Breast epithelium (tissue), 4 donors: ENCODE measurements around the gene TTC7B. TPM values are rescaled to one million over a fixed set of nuclear protein-coding genes. Genes with fewer than 3 reads are reported as not detected.

Experiments used
- DNase-seq, 2 donors: peaks; one replicate each; pipeline ENCODE4 v3.0.0-alpha.2; 2019; ENCODE audit warnings: low spot score in 2 of 2
- H3K27ac ChIP-seq, 2 donors: fragments of 200-600 bp; sonication (generic) in 1 of 2; one replicate each; pipeline ENCODE4 v1.5.1; 2016 to 2019; ENCODE audit warnings: mild to moderate bottlenecking in 1 of 2
- H3K27me3 ChIP-seq, 2 donors: fragments of 200-600 bp; sonication (generic) in 1 of 2; one replicate each; pipeline versions ENCODE4 v1.5.1 to v1.6.0; 2017 to 2019; ENCODE audit warnings: control low read depth in 1 of 2, mild to moderate bottlenecking in 1 of 2
- H3K36me3 ChIP-seq: fragments of 200-600 bp; one replicate; pipeline ENCODE4 v1.5.1; 2019
- H3K4me1 ChIP-seq, 2 donors: fragments of 200-600 bp; sonication (generic); one replicate each; pipeline ENCODE4 v1.5.1; 2016 to 2019; ENCODE audit warnings: control low read depth in 1 of 2
- H3K4me3 ChIP-seq, 3 donors: fragments of 200-600 bp; sonication (generic); 1 replicate in 2 of 3; 2 replicates in 1 of 3; pipeline ENCODE4 v1.5.1; 2016 to 2019; ENCODE audit warnings: mild to moderate bottlenecking in 3 of 3, moderate library complexity in 2 of 3
- H3K9me3 ChIP-seq, 2 donors: fragments of 200-600 bp; sonication (generic) in 1 of 2; one replicate each; pipeline ENCODE4 v1.5.1; 2016 to 2019; ENCODE audit warnings: control low read depth in 1 of 2
- CTCF ChIP-seq, 3 donors: fragments of 450-650 bp; IDR thresholded peaks; one replicate each; pipeline ENCODE4 v1.5.1; 2016 to 2017; ENCODE audit warnings: antibody characterized with exemption in 3 of 3, mild to moderate bottlenecking in 3 of 3, moderate library complexity in 3 of 3
- POLR2A ChIP-seq: fragments of 450-650 bp; IDR thresholded peaks from one replicate; pipeline ENCODE4 v1.6.1; 2016; ENCODE audit warnings: antibody characterized with exemption, mild to moderate bottlenecking, moderate library complexity
- POLR2AphosphoS5 ChIP-seq, 3 donors: sonication (generic); formaldehyde crosslinking; IDR thresholded peaks; one replicate each; pipeline ENCODE4 v1.6.1; 2017; ENCODE audit warnings: antibody characterized with exemption in 3 of 3
- intact Hi-C: fragments of 100-400 bp; cut with DNase I; formaldehyde crosslinking; loops from one replicate; pipeline ENCODE4 v1.15.1; 2023; ENCODE audit warnings: low total_unique reads
- total RNA-seq, 3 donors: library from RNA; depleted of rRNA; stranded (reverse); fragments of >200 nt; gene quantifications; one replicate each; pipeline ENCODE4 v1.1.0, GENCODE V29; 2016

TTC7B gene
- total RNA-seq, 3 donors from 2014 or later = 14.0 to 29.1 (median 22.0) TPM

- TF ChIP-seq POLR2A (no peak), POLR2AphosphoS5 (IDR thresholded peaks at IDR 0.05) (no peak), CTCF (IDR thresholded peaks at IDR 0.05) (no peak)
- no peaks in the 10 kb centered on the region for H3K9me3 ChIP-seq
- no peak overlapping the region for H3K4me3 ChIP-seq
- H3K4me1 ChIP-seq = no peaks in the 10 kb centered on the region
- no peak for DNase-seq
- H3K27ac ChIP-seq = no peak overlapping the region
- intact Hi-C loops = no loop called here
- H3K27me3 ChIP-seq = no peaks in the 10 kb centered on the region
- no peaks in the 10 kb centered on the region for H3K36me3 ChIP-seq
Observed at GRCh38 chr14:90611936-90612335, 204.3 kb downstream of the TTC7B start.

- DNase-seq = no peak
- Histone ChIP-seq H3K9me3 (no peaks in the 10 kb centered on the region), H3K36me3 (no peaks in the 10 kb centered on the region), H3K4me3 (no peak overlapping the region), H3K27ac (no peak overlapping the region), H3K4me1 (no peaks in the 10 kb centered on the region), H3K27me3 (no peaks in the 10 kb centered on the region)
- TF ChIP-seq CTCF (IDR thresholded peaks at IDR 0.05) (no peak), POLR2A (no peak), POLR2AphosphoS5 (IDR thresholded peaks at IDR 0.05) (no peak)
- intact Hi-C loops = no loop called here
Observed at GRCh38 chr14:90611501-90611900, 204.7 kb downstream of the TTC7B start.

GRCh38 chr14:90610346-90611040 is 205.7 kb downstream of the TTC7B start:
- H3K27ac ChIP-seq = no peak overlapping the region
- intact Hi-C loops = no loop called here
- H3K9me3 ChIP-seq = no peaks in the 10 kb centered on the region

GRCh38 chr14:90609376-90609775 is 206.9 kb downstream of the TTC7B start:
- H3K27me3 ChIP-seq = no peaks in the 10 kb centered on the region
- no peaks in the 10 kb centered on the region for H3K9me3 ChIP-seq
- H3K27ac ChIP-seq = no peak overlapping the region
- no peak for DNase-seq
- no peak overlapping the region for H3K4me3 ChIP-seq
- no peaks in the 10 kb centered on the region for H3K4me1 ChIP-seq
- no peak for TF ChIP-seq POLR2AphosphoS5 (IDR thresholded peaks at IDR 0.05)
- no peak for TF ChIP-seq CTCF (IDR thresholded peaks at IDR 0.05)
- TF ChIP-seq POLR2A = no peak
- intact Hi-C loops = no loop called here
- H3K36me3 ChIP-seq = no peaks in the 10 kb centered on the region

More at GRCh38 chr14:90610346-90611040, 205.7 kb downstream of the TTC7B start:
- Histone ChIP-seq H3K27me3 (no peaks in the 10 kb centered on the region), H3K36me3 (no peaks in the 10 kb centered on the region), H3K4me1 (no peaks in the 10 kb centered on the region), H3K4me3 (no peak overlapping the region)
- no peak for TF ChIP-seq POLR2AphosphoS5 (IDR thresholded peaks at IDR 0.05)
- DNase-seq = no peak

- H3K4me1 ChIP-seq = no peaks in the 10 kb centered on the region
- no peak overlapping the region for H3K4me3 ChIP-seq
- no peak overlapping the region for H3K27ac ChIP-seq
- no peaks in the 10 kb centered on the region for H3K9me3 ChIP-seq
- DNase-seq = no peak
- no peak for TF ChIP-seq POLR2A
- no peak for TF ChIP-seq CTCF (IDR thresholded peaks at IDR 0.05)
- TF ChIP-seq POLR2AphosphoS5 (IDR thresholded peaks at IDR 0.05) = no peak
- no peaks in the 10 kb centered on the region for H3K36me3 ChIP-seq
- intact Hi-C loops = no loop called here
- H3K27me3 ChIP-seq = no peaks in the 10 kb centered on the region
Observed at GRCh38 chr14:90608929-90609341, 207.3 kb downstream of the TTC7B start.
